Epidermal melanocyte (primary cell): ENCODE measurements around the gene CPXM2.

Experiments used
- DNase-seq: peaks from one replicate; pipeline ENCODE4 v3.0.0; 2011; ENCODE audit warnings: low spot score; ENCODE audit not compliant: insufficient read length

Gene CPXM2

DNA sequence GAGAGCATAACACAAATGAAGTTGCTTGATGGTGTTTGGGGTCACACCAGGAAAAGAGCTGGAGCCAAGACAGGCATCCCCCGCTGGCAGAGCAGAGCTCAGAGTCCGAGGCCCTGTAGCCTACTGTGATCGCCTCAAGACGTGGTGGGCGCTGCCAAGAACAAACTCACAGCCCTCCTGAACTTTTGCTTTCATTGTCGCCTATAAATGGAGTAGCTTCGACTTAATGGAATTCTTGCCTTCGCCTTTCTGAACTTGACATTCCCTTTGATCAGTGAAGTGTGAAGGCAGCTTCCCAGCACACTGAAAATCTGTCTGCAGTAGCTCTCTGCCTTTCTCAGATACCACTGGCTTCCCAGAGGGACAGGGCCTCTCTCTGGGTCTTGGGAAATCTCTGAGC, 21.3 kb downstream of the CPXM2 start:
- no peak for DNase-seq

DNA sequence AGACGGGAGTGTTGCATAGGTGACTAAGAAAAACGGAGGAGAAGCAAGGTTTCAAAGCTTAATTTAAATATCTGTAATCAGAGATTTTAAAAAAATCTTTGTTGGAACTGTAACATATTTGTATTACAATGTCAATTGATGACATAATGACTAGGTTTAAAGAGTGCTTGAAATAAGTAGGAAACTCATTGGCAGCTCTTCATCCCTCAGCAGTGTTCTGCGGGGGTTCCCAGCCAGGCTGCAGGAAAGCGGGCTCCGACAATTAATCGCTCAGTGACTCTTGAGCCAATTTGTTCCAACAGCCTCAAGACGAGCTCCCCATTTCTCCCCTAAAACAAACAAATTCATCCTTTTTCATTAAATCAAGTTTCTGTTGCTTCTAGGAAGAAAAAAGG, 22.6 kb downstream of the CPXM2 start:
- no peak for DNase-seq

GRCh38 chr10:123868038-123869019, 23.3 kb downstream of the CPXM2 start:
- no peak for DNase-seq

DNA sequence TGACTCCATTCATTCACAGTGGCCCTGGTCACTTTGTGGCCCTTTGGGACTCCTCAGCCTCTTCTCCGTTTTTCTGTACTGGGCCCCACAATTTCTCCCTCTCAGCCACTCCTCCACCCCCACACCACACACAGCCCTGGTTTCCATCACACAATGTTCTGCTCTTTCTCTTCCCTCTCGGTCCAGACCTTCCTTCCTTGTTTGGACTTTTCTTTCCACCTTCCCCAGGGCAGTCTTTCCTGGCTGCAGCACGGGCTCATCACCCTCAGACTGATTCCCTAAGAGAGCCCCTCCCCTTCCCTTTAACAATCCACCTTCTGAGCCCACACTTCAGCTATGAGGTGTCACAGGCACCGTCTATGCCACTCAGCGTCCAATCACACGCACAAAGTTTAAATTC, 25.7 kb downstream of the CPXM2 start:
- no peak for DNase-seq

- no peak for DNase-seq
These were observed 26.3 kb downstream of the CPXM2 start for GRCh38 chr10:123865350-123865749.

DNA sequence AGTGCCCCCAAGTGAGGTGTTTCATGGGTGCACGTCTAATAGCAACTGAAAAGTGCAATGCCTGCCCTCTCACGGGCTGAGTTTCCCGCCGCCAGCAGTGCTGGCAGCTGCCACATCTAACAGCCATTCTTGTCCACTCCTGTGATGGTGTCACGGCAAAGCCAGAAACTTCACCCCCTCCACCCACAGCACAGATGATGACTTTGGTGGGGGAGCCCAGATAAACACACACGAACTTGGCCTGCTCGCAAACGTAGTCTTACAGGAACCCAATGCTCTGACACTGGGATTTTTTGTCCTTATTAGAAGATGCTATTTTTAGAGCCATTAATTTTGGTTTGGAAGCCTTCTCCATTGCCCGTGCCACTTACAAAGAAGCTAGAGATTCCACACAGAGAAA, 26.7 kb downstream of the CPXM2 start:
- DNase-seq: no peak

- DNase-seq: no peak
These were observed 27.7 kb downstream of the CPXM2 start for GRCh38 chr10:123863721-123864482.

DNA sequence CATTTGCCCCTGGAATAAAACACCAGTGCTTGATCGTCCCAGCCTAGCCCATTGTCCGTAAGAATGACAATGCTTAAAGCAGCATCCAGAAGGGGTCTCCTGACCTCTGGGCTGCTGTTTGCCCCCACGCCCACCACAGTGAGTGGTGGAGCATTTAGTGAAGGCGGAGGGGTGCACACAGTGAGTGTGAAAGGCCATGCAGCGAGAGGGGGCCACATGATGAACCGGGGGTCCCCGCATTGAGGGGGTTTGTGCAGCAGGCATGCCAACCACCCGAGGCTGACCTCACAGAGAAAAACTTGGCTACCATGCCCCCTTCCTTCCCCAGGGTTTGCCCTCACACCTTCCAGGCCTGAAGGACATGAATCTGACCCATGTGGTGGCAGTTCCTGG, 28.4 kb downstream of the CPXM2 start:
- DNase-seq: no peak

DNA sequence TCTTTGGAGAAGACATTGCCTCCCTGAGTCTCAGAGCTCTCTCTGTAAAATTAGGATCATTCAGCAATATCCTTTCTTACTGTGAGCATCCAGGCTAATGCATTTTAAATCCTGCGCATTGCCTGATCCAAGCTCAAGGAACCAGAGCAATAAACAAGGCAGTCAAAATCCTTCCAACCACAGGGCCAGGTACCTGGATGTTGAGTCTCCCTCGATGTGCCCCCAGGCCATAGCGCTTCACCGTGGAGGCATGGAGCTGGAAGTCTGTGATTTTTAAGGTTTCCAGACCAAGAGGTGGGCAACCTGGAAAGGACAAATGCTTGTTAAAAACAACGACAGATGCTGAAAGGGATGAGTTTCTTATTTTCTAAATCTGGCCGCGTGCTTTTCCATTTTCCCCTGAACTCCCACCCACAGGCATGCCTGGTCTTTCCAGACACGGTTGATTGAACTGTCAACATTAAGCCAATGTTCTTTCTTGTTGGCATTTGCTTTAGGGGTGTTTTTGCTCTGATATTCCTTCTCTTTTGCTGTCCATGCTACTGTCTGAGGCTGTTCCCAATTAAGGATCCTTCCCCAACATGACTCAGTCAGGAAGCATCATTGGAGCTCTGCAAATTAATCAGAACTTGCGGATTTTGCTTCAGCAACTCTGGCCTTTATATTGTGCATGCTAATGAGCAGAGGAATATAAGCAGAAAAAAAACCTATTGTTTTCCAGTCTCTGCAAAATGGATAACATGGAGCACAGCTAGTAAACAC, 29.0 kb downstream of the CPXM2 start:
- DNase-seq: peak; percentile 50

- no peak for DNase-seq
These were observed 30.8 kb downstream of the CPXM2 start for GRCh38 chr10:123860856-123861255.

DNA sequence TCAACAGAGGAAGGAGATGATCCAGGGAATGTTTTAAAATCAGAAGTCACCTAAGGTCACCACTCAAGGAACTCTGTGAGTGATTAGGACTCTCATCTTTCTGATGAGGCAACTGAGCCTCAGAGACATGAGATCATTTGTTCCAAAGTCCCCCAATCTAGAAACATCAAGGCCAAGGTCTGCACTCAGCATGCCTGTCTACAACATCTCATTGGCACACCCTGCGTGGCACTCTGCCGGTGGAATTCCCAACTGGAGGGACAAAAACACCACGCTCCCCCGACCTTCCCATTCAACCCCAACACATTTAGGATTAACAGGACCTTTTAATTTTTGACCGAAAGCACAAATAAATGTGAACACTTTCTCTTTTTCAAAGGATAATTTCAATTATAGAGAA, 31.4 kb downstream of the CPXM2 start:
- DNase-seq: no peak

GRCh38 chr10:123859653-123860050, 32.0 kb downstream of the CPXM2 start:
- no peak for DNase-seq

GRCh38 chr10:123858907-123859652, 32.5 kb downstream of the CPXM2 start:
- no peak for DNase-seq

- peak; percentile 24 for DNase-seq
These were observed 33.4 kb downstream of the CPXM2 start for GRCh38 chr10:123858077-123858681.

GRCh38 chr10:123857616-123858015, 34.0 kb downstream of the CPXM2 start:
- DNase-seq: no peak

DNA sequence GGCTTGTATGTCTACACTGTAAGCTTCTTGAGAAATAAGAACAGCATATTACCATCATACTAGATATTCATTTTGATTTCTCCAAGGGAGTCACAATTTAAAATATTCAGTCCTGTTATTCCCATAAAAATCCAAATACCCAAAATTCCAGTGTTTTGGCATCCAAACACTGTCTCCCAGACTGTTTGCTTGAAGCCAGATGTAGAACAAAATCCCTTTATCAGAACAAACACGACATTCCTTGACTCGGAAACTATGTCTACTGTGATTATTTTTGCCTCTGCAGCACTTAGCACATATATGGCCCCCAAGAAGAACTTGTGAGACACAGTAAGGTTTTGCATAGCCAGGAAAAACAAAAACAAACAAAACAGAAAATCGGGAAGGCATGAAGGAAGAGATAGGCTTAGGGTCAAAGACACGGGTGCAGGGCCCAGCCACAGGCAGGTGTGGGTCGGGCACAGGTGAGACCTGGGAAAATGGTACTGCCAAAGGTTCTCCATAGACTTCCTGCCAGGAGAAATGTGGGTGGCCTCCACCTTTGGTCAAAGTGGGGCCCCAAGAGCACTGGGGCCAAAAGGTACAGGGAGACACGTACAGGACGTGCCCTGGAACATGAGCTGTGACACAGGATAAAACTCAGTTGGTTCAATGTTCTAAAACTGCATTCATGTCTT, 36.5 kb downstream of the CPXM2 start:
- DNase-seq: no peak

DNA sequence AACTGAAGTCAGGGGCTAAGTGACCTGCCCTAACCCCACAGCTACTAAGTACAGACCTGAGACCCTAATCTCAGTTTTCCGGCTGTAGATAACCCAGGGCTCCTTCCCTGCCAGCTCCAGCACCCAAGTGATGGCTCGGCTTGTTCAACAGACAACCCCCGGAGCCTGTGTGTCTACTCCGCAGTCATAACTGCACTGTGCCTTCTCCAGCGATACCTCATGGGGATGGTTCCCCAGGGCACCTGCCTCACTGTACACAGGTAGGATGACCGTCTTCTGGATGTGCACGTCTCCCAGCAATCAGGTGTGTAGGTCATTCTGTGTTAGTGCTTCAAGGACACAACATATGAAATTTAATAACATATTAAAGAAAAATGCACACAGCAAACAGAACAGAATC, 37.1 kb downstream of the CPXM2 start:
- no peak for DNase-seq

GRCh38 chr10:123854003-123854402, 37.6 kb downstream of the CPXM2 start:
- no peak for DNase-seq

GRCh38 chr10:123852411-123852951, 39.1 kb downstream of the CPXM2 start:
- no peak for DNase-seq
